Measurements from ENCODE around the gene SLC3A2.
"Not testable (repeated sequence)": the region's sequence is repeated elsewhere in the genome, so short reads cannot be mapped to it uniquely, and the experiment has no call there.

The SLC3A2 gene

DNA sequence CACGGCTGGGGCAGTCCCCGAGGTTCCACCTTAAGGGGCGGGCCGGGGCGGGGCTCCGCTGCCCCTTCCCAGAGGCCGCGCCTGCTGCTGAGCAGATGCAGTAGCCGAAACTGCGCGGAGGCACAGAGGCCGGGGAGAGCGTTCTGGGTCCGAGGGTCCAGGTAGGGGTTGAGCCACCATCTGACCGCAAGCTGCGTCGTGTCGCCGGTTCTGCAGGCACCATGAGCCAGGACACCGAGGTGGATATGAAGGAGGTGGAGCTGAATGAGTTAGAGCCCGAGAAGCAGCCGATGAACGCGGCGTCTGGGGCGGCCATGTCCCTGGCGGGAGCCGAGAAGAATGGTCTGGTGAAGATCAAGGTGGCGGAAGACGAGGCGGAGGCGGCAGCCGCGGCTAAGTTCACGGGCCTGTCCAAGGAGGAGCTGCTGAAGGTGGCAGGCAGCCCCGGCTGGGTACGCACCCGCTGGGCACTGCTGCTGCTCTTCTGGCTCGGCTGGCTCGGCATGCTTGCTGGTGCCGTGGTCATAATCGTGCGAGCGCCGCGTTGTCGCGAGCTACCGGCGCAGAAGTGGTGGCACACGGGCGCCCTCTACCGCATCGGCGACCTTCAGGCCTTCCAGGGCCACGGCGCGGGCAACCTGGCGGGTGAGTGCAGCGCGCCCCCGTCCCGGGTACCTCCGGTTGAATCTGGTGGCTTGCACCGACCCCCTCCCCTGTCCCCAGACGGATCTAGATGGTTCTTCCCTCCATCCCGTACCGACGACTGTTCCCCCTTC, at the start of gene SLC3A2:
Gene SLC3A2, plus strand, starts transcription at position 94 of the 776 bp plus-strand sequence. Its CDS starts 128 bp downstream, at position 222.
- peak; percentile 95 for DNase-seq

DNA sequence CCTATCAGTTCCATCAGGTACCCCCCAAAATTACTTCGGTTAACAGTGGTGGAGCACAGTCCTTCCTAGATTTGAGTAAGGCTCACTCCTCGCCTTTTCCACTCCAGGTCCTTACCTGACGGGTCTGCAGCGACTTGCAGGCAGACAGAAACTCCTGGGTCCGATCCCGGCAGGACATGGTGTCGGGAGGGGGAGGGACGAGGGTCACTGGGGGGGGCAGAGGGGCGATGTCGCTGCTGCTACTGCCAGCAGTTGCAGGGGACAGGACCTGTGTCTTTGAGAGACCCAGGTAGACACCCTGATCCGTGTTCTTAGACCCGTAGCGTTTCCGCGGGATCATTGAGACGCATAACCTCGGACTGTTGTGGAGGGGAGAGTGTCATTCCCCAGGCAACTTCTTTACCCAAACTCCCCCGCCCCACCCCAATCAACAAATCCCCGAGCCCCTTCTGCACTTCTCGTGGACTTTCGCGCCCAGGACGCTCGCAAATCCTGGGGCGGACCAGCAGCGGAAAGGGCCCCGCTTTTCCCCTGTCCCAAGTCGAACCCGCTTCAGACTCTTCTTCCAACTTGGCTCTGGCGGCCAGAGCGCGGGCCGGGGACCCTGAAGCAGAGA, 49.7 kb upstream of the SLC3A2 start:
- DNase-seq, result no peak

DNA sequence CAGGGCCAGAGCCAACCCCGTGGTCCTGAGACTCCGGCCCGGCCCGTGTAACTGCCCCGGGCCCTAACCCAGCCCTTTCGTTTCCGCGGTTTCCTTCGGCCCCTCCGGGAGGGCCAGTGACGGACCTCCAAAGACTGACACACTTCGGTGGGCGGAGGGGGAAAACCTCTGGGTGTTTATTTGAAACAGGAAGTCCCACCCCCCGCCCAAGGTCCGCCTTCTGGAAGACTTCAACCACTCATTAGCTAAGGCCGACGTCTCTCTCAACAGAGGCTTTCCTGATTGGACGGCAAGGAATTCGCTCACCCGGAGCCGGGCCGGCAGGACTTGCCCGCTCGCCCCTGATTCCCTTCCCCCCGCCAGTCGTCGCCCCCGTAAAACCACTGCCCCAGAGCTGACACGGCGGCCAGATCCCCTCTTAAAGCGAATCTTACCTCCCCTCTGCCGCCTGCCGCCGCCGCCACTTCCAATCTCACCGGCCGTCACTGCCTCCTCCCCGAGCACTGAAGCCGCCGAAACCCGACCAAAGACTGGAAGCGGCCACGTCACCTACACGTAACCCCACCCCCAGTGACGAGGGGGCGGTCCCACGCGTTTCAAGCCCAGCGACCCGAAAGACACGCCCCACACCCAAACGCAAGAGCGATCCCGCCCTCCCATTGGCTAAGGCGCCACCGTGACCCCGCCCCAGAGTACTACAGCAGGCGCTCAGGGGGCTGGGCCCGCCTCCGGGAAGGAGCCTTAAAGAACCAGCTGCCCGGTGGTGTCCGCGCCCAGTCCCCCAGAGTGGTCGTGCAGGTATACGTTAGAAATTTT, 49.0 kb upstream of the SLC3A2 start, which contains the start of gene STX5:
Gene STX5, minus strand, starts transcription at position 532 of the 816 bp plus-strand sequence. CDS start 808 bp downstream, outside the sequence.
- peak; percentile 100 for DNase-seq

DNA sequence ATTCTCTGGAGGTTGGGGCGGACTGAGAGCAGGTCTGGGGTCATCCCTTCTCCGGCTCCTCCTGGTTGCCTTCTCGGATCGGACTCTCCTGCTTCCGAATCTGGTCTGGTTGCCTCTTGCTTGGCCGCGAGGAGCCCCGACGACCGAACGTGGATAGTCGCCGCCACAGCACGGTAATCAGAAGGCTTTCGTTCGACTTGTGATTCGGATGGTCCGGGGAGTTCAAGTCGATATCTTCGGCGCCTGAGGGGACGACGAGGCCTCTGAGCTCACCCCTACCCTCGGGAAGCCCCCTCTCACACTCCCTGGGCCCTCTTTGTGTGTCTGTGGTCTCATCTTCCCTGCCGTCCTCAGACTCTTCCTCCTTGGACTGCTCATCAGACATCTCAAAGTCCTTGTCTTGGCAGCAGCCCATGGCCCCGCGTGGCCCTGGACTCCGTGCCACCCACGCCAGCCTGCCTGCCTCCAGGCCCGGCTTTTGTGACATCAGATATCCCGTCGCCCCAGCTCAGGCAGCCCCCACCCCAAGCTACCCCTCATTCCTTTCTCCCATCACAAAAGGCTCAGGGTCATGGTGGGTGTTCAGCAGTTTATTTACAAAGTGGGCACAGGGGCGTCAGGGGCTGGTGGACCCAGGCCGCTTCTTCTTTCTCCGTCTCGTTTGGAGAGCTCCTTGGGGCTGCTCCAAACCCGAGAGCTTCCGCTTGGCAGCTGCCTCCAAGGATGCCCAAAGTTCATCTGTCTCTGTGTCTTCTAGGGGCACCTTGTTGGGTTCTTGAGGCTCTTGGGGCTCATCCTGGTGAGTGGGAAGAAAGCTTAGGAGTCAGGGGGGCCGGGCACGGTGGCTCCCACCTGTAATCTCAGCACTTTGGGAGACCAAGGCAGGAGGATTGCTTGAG, 48.1 kb upstream of the SLC3A2 start, which contains the start of gene TEX54:
Gene TEX54, minus strand, starts transcription at position 506 of the 899 bp plus-strand sequence.
- no peak for DNase-seq

DNA sequence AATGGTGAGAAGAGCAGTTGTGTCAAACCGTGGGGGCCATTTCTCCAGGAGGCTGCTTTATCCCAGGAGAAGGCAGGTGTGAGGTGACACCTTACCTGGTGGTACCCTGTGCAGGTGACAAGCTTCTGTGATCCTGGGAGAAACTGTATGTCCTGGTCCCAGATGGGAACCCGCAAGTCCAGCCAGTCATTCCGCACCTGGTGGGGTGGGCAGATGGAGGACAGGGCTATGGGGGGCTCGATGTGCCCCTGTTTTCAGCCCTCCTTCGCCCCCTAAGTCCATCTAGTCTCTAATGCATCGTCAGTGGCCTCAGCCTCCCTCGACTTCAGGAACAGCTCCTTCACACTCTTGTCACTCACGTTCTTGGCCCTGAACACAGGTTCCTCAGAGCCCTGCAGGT, 45.4 kb upstream of the SLC3A2 start:
- no peak for DNase-seq

DNA sequence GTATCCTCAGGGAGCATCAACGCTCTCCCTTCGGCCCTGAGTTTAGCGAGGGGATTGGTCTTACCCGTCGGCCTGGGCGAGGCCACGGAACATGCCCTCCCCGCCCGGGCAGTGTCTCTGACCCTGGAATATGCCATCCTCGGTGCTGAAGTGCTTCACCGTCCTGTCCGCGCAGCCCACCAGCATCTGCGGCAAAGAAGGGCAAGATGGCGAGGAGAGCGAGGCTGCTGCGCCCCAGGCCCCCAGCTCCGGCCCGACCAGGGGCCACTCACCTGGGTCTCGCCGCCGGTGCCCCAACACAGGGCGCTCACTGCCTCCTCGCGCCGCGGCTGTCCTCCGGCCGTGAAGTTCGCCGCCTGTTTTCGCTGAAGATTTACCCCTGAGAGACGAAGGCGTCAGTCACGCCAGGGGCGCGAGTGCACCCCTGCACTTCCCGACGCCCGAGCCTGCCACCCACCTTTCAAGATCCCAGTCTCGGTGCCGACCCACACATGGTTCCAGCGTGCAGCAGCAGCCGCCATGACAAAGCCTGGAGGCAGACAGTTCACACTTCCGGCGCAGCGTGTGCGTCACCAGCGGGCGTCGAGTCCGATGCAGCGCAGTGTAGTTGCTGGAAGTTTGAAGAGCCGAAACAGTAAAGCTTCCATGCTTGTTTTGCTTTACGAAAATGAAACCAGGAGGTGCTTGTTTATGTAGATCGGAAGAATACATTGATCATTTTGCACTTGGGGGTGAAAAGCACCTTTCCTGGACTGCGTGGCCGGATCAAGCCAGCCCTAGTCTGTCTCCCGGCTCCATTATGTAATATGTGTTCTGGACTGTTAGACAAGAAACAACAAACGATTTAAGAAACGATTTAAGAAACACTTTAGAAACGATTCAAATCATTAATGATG, 41.4 kb upstream of the SLC3A2 start, which contains the start of gene WDR74:
Gene WDR74, minus strand, starts transcription at position 541 of the 896 bp plus-strand sequence. Its CDS starts 20 bp downstream, at position 521.
- peak; percentile 93 for DNase-seq

DNA sequence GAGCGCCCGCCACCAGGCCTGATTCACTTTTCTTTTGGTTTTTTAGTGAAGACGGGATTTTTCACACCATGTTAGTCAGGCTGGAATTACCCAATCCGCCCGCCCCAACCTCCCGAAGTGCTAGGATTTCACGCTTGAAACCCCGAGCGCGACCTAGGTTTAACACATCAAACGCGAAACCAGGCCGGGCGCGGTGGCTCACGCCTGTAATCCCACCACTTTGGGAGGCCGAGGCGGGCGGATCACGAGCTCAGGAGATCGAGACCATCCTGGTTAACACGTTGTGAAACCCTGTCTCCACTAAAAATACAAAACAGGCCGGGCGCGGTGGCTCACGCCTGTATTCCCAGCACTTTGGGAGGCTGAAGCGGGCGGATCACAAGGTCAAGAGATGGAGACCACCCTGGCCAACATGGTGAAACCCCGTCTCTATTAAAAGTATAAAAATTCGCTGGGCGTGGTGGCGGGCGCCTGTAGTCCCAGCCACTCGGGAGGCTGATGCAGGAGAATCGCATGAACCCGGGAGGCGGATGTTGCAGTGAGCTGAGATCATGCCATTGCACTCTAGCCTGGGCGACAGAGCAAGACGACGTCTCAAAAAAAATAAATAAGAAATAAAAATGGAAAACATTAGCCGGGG, 39.9 kb upstream of the SLC3A2 start:
- DNase-seq, result peak; percentile 93

DNA sequence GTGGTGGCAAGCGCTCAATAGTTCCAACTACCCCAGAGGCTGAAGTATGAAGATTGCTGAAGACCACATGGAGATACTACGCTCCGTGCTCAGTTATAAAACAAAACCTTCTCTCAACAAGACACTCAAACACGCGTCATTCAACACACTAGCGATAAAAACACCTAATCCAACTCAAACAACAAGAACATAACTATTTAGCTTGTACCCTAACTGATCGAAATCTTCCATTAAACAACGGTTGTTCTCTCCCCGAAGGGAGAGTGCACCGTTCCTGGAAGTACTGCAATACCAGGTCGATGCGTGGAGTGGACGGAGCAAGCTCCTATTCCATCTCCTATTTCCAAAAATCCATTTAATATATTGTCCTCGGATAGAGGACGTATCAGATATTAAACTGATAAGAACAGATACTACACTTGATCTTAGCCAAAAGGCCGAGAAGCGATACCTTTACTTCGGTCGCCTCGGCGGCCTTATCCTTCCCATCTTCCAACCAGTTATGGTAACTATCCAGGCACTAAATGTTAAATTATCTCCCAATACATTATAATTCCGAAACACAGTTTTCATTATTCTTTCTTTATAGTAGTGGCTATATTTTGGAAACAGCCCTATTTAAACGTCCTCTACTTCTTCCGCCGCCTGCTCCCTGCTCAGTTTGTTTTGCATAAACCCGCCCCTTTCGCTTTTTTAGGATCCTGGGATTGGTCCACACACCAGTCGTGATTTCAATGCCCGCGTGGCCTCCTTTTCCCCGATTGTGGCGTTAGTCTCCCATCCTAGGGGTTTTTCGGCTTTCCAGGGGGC, 39.1 kb upstream of the SLC3A2 start:
- DNase-seq, result peak; percentile 98

DNA sequence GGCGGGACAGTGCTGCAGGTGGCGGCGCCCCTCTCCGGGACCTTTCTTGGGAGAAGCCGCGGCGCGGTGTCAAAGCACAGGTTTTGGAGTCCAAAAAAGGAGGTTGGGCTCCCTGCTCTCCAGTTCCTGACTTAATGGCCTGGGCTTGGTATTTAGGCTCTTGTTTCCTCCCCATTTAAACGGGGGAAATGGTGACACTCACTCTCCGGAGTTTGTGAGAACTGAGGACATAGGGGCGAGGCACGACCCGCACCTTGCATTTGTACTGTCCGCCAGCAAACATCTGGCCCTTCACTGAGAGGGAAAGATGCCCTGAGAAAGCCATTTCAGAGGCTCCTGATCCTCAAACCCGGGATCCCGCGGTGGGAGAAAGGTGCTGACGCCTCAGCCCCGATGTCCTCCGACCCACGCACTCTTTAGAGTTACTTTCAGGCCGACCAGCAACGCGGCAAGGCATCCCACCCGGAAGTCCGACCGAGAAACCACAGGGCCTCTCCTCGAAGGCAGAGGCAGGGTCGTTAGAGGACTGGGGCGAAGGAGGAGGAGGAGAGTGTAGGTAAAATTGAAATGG, 38.4 kb upstream of the SLC3A2 start:
- DNase-seq, result peak; percentile 78

DNA sequence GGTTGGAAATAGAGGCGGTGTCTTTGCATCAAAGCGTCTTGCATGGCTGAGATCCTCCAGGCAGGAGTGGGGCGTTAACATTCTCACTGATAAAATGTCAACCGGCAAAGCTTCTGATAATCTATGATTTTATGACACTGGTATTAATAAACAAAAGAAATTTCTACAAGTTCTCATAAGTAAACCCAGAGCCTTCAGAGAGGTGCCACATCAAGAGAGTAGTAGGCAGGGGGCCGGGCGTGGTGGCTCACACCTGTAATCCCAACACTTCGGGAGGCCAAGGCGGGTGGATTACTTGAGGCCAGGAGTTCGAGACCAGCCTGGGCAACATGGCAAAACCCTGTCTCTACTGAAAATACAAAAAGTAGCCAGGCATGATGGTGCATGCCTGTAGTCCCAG, 37.8 kb upstream of the SLC3A2 start:
- not testable (repeated sequence) for DNase-seq

DNA sequence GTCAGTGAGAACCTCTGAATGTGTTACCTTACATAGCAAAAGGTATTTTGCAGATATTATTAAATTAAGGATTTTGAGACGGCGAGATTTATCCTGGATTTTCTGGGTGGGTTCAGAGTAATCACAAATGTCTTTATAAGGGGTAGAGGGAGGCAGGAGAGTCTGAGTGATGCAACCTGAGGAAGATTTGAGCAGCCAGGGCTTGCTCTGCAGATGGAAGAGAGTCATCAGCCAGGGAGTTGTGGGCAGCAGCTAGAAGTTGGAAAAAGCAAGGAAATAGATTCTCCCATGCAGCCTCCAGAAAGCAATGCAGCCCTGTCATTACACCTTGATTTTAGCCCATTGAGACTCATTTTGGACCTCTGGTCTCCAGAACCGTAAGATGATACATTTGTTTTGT, 37.2 kb upstream of the SLC3A2 start:
- no peak for DNase-seq

DNA sequence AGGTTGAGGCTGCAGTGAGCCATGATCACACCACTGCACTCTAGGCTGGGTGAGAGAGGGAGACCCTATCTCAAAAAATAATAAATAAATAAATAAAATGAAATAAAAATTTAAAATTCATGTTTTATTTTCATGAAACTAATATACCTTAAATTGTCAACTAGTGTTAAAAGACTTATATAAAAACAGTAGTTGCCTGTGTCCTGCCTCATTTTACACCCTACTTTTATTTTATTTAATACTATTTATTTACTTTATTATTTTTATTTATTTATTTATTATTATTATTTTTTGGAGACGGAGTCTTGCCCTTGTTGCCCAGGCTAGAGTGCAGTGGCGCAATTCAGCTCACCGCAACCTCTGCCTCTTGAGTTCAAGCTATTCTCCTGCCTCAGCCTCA, 36.5 kb upstream of the SLC3A2 start:
- no peak for DNase-seq

DNA sequence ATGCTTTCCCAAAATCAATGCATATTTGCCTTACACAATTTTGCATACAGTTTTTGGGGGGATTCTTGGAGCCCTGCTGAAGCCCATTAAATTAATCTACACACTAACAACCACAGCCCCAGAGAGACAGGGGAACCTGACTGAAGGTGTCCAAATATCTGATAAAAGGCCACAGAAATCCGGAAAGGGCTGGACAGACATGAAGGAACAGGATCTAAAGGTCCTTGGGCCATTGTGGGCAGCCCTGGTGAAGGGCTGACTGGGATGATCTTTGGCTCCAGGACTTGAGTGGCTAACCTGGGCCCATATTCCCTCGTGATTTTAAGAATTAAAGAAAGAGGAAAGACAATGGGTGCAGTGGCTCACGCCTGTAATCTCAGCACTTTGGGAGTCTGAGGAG, 34.5 kb upstream of the SLC3A2 start:
- no peak for DNase-seq

DNA sequence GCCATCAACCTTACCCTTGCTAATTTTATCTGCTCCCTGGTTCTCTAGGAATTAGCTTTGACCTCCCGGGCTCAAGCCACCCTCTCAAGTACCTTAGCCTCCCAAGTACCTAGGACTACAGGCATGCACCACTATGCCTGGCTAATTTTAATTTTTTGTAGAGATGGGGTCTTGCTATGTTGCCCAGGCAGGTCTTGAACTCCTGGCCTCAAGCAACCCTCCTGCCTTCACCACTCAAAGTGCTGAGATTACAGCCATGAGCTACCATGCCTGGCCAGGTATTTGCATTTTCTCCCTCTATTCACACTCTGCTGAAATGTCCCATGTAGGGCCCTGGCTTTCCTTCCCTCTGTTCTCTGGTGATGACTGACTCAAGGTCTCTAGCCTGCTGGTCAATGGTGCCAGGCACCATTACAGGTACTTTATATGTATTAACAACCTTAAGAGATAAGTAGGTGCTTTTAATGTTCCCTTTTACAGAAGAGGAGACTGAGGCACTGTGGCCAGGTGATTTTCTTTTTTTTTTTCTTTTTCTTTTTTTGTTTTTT, 32.9 kb upstream of the SLC3A2 start:
- DNase-seq, result no peak

DNA sequence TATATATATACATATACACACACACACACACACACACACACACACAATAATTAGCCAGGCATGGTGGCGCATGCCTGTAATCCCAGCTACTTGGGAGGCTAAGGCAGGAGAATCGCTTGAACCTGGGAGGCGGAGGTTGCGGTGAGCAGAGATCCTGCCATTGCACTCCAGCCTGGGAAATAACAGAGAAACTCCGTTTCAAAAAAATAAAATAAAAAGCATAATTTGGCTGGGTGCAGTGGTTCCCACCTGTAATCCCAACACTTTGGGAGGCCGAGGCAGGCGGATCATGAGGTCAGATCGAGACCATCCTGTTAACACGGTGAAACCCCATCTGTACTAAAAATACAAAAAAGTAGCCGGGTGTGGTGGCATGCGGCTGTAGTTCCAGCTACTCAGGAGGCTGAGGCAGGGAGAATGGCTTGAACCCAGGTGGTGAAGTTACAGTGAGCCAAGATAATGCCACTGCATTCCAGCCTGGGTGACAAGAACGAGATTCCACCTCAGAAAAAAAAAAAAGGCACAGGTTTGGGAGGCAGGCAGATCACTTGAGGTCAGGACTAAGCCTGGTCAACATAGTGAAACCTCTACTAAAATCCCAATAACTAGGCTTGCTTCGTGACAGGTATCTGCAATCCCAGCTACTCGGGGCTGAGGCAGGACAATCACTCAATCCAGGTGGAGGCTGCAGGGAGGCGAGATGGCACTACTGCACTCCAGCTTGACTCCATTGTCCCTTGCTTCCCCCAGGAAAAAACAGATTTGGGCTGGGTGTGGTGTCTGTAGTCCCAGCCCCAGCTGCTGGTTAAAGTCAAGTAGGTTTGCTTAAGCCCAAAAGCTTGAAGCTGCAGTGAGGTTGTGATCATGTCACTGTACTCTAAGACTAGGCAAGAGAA, 29.5 kb upstream of the SLC3A2 start:
- DNase-seq, result peak; percentile 73

DNA sequence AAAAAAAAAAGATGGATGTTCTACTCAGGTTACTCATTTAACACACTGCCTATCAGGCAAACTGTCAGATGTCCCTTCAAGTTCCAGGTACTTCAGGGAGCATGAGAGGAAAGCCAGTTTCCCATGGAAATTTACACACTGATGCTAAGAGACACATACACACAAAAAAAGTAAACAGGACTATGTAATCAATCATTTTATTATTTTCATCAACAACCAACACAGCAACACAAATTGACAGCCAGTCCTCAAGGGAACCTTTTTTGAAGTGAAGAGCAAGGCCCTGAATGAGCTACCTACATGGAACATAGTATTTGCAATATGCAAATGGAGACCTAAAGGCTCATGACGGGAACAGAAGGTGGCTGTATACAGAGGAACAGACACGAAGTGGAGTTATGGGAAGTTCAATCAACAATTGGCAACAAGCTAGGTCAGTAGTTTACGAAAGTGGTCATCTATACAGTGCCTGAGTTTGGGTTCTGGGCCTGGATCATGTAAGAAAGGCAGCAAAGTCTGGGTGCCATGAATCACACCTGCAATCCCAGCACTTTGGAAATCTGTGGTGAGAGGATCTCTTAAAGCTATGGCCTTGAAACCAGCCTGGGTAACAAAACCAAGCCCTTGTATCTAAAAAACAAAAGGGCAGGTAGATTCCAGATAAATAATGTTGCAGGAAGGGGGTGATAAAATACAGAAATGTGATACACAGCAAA, 28.7 kb upstream of the SLC3A2 start:
- no peak for DNase-seq

DNA sequence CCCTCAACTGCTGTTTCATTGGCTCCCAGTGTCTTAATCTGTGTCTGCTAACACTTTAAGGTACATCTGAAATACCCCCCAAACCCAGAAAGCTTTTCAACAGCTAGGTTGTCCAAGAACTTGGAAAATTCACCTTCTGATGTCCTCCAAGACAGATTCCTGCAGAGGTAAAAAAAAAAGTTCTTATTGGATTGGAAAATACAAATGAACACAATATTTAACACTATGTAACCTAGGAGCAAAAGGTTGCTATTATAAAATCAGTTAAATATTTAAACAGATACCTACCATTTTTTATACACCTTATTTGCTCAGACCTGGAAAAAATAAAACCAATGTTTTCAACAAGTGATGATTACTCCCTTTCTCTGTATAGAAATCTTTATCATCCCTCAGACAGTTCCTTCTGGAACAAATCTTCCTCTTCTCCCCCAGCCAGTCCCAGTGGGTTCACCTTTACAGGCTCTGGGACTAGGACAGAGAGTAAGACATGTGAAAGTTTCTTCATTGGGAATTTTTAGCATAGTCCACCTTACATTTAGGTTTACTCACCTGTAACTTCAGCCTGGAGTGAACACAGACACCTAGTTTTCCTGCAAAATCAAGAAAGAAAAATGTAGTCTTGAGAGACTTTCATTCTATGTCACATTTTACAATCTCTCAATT, 28.0 kb upstream of the SLC3A2 start:
- no peak for DNase-seq
